CD4-positive, alpha-beta T cell treated with Interleukin-6 at 100 ng/mL for 8 hours (primary cell): ENCODE data around the gene ETNK2.

Source experiments
- DNase-seq: peaks from one replicate; pipeline ENCODE4 v3.0.0-alpha.2; 2020; ENCODE audit warnings: mixed read lengths, low spot score

ETNK2 gene

DNA sequence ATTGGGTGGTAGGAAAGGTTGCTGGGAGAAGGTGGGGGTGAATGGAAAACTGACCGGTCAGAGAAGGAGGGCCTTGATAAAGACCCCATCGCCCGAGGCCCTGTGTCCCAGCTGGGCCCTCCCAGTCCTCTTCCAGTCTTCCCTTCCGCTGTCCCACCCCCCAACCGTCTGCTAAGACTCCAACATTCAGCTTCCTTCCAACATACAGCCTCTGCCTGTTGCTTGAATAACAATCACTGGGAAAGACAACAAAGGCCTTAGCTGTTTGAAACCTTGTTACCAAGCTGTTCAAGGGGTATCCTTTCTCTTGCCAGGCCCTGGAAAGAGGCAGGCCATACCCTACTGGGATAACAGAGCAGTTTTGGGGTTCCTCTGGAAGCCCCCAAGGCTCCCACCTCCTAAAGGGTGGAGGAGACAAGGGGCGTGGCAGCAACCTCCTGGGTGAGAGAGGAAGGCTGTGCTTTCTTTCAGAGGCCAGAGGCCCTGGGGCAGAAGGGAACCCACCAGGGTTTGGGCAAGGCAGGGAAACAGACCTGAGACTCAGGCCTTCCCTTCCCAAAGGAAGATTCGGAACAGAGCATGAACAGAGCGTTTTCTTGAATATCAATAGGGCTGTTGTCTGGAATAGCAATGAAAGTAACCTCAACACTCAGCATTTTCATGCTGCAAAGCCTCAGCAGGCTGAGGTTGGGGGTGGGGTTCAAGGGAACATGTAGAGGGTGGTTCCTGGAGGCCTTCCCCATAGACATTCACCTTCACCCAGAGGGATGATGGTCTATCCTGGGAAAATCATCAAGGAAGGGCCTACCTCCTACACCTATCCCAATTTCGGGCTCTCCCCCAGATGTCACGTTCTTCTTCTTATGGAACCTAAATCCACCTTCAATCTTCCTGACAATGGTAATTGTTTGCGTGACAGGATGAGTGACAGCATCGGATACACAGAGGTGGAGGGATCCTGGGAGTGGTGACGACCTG is 4.1 kb downstream of the ETNK2 start:
- no peak for DNase-seq

DNA sequence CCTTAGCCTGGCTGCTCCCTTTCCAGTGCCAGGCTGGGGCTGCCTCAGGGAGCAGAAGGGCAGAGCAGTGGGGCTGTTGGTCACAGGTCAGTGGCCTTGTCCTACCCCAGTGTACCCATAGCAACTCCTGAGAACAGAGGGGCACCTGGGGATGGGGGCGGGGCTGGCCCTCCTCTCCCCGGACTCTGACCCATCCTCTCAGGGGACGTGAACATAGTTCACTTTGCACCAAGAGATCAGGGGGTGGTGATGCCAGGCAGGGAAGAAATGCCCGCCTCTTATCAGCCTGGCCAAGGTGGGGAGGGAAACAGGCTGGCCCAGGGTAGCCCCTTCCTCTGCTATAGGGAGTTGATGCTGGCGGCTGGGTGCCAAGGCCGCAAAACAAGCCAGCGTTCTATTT is 4.9 kb downstream of the ETNK2 start:
- DNase-seq, result no peak

DNA sequence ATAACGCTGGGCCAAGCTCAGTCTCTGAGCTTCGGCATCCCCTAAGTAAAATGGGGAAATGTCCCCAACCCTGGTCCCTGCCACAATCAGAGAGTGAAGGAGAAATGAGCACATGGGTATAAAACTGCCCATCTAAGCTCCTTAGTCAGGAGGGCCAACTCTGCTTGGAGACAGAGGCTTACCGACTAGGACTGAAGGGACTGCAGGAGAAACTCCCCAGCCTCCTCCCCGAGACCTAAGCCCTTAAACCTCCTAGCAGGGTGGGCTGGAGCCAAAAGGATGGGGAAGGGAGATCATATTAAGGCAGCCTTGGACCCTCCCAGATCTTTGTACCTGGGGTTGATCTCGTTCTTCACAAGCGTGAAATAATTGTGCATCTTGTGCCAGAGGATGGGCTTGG is 5.5 kb downstream of the ETNK2 start:
- DNase-seq, result no peak

DNA sequence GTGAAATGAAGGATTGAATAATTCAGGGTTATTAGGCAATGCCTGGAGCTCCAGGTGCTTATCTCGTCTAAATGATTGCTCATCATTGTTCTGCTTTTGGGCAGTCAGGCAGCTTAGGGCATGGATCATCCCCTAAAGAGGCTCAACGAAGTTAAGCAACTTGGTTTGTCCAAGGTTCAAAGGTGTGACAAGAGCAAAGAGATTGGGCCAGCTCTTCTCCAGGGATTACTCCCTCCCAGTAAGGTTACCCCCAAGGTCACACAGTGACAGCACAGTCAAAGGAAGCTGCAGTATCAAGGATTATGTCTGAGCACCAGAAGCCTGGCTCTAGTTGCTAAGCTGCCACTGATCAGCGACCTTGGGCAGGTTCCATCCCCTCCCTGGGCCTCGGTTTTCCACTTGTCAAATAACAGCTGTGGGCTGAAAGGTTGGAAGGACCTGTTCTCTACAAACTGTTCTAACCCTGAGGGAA is 6.8 kb downstream of the ETNK2 start:
- DNase-seq, result no peak

DNA sequence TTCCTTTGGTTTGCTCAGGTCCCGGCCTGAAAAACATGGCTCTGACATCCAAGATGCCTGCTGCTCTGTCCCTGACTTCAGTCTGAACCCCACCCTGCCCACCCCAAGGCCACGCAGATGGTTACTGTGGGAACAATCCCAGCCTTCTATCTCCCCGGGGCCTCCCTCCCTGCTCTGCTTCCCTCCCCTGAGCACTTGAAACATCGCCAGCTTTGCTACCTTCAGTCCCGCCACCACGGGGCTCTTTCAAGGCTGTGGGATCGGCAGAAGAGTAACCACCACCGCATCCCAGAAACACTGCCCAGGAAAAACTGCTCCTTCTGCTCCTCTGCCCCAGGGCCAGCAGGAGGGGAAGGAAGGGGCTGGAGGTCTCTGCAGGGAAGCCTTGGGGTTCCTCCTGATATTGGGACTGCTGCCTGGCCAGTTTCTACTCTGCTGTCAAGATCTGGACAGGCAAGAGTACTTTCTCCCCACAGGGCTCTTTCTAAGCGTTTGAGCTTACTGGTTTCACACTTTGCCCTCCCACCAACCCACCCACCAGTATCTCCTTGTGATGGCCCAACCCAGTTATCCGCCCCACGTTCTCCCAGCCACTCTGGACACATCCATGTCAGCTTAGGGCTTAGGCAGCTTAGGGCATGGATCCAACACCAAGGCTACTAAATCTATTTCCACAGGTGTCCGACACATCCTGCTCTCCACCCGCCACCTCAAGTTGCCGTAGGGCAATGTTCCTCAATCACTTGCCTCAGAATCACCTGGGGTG is 8.4 kb downstream of the ETNK2 start:
- DNase-seq, result no peak

DNA sequence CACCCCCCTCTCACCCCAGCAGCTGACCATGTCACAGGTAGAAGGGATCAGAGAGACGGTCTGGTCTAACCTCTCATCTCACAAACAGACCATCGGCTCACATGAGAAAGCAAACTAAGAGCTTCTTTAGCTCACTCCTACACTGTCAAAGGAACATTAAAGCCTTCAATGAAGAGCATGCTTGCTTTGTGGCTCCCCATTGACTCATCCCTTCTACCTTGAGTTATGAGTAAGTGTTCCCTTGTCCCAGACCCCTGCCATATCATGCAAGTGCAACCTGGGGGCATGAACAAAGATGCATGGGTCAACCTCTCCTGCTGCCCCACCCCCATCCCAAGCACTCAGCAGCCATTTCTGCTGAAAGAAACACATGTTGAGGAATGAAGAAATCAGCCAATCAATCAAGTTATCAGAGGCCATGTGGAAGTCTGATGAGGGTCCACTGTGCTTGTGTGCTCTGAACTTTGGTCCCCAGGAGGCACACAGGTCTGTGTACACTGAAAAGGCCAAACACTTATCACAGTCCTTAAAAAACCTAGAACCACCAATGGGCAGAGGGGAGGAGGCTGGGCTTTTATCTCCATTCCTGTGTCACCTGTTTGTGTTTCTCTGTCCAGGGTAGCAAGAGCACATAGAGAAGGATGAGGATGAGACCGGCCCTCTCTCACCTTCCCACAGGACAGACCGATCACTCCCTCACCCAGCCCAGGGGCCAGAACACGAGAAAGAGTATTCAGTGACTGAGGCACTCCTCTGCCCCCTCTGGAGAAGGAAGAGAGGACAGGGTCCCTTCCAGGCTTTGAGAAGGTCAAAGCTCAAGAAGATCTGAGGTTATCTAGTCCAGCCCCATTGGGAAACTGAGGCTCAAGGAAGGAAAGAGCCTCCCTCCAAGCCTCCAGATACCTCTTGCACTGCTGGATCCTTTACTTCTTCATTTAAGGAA is 9.5 kb downstream of the ETNK2 start:
- DNase-seq, result no peak

DNA sequence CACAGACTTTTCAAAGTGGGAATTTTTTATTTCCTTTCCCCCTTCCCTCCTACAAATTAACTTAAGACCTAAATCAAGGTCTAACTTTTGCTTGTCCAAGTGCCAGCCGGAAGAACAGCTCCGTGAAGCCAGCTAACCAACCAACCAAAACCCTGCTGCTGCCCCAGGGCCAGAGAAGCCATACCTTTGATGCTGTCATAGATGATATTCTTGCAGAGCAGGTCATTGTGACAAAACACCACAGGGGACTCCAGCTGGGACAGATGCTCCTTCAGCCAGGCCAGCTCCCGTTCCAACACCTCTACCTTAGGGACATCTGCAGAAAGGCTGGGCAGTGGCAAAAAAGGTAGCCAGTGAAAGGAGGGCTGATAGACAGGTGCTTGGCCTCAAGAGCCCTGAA is 10.7 kb downstream of the ETNK2 start:
- no peak for DNase-seq

DNA sequence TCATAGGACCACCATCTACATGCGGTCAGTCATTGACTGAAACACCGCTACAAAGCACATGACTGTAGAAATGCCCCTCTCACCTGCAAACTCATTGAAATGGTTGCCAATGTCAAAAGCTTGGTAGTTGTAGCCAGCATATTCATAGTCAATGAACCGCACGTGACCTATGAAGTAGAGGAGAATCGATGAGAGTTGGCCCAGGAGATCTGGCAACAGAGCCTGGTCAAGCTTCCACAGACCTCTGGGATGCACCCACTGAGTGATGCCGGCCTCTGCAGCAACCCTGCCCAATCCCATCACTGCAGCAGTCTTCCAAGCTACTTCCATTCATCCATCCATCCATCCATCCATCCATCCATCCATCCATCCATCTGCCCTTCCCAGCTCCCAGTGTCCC is 11.9 kb downstream of the ETNK2 start:
- DNase-seq, result no peak

DNA sequence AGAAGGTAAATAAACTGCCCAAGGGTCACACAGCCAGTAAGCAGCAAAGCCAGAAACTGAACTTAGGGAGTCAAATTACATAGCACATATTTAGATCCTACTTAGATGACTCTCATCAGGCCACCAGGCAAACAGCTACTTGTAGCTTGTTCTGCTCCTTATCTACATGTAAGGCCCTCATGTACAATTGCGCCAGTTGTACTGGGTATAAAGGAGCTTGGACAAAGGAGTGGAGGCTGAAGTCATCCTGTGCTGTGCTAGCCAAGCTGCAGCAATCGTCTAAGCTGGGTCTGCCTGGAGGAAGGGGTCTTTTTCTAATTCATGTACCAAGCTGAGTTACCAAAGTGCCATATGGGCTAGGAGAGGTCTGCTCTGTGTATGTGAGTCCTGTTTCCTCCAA is 12.8 kb downstream of the ETNK2 start:
- no peak for DNase-seq

DNA sequence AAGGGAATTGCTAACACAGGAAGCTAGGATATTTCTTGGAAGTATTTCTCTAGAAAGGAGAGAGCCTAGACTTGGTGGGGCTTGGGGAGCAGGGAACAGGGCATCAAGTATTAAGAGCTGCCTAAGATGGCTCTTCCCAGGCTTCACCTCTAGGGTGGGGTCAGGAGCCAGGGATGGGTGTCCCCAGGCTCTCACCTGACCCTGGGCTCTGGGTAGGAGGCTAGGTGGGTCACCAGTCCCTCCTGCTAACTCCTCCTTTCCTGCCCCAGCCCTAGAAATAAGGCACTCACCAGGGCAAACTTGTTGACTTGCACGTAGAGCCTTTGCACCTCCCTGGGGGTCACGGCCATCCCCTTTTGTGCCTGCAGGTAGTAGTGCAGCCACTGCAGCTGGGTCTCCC is 15.0 kb downstream of the ETNK2 start:
- no peak for DNase-seq

DNA sequence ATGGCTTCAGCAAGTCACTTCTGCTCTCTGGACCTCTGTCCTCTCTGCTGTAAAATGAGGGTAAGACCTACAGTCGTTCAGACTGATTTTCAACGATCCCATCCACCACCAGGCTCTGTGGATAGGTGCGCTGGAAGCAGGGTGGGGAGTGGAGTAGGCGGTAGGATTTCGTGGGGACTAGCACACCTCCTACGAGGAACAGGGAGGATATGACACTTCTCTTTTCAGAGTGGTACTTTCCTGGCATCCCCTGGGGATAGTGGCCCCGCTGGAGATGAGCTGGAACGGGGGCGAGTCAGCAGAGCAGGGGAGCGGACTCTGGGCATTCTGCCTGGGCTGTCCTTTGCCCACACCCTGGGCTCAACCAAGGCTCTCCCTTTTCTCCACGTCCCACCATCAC is 17.7 kb downstream of the ETNK2 start:
- no peak for DNase-seq

DNA sequence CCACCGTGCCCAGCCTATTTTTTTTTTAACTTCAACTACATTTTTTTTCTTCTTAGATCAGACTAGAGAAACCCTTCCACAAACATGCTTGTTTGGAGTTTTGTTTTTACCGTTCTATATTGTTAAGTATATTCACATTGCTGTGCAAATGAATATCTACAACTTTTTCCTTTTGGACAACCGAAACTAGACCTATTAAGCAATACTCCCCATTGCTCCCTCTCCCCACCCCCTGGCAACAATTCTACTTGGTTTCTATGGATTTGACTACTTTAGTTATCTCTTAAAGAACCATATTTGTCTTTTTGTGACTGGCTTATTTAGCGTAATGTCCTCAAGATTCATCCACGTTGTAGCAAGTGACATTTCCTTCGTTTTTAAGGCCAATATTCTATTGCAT is 19.1 kb downstream of the ETNK2 start:
- DNase-seq, result no peak

DNA sequence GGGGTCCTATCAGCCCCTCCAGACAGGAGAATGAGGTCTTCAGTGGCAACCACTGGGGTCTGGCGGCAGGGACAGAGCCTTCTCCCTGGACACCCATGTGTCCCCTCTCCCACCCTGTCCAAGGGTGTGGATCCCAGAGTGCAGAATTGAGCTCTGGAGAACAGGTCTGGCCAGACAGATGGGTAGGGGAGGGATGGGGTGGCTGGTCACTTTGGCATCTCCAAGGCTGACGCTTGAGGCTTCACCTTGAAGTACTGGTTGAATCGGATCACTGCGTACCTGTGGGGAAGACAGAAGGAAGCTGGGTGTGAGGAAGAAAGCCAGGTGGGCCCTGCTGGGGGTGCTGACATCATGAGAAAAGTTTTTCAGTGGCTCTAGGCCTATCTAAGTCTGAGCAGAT is 19.9 kb downstream of the ETNK2 start:
- no peak for DNase-seq

DNA sequence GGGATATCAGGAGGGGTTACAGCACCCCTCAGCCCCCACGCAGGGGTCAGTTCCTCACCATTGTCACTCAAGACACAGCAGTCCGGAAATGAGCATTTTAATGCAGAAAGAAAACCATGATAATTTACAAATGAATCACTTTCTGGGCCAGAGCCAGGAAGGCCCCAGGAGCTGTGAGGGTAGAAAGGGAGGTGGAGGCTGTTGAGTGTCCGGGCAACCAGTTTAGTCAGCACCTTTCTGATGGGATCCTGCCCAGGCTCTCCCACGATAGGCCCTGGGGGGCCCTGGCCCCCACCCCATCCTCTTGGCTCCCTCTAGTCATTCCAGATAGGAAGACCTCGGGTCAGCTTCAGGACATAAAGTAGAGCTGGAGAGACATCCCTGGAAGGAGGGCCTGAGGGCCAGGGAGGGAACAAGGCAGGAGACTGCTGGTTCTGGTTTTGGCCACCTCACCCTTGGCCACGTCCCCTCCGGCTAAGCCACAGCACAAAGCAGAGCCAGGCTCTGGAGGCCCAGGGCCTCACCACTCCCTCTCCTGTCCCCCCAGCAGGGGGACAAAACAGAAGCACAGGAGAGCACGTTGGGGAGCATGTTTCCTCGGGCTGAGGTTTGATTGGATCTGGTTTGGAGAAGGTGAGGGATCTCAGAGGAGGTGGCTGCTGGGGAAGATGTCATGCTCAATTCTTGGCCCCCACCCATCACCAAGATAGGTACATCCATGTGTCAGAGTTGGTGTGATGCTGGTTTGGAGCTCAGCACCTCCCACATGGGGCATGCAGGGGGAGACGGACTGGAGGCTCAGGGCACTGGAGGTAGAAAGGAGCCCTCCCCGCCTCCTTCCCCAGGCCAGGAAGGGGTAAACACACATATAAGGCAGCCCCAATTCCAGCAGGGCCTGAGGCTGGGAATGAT is 20.6 kb downstream of the ETNK2 start:
- DNase-seq, result no peak

DNA sequence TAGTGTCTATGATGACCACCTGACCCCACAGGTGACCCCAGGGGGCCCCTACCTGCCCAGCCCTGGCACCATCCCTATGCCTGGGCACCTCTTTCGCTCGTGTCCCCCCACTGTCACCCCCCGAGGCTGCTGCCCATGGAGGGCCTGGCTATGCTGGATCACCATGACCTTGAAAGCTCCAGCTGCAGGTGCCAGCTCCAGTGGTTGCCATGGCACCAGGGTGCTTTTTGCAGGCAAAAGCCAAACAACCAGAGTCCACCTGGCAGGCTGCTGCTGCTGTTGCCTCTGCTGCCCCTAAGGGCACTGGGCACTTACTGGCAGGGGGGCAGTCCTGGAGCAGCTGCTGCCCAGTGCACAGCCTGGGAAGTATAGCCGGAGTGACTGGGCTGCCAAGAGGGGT is 21.7 kb downstream of the ETNK2 start:
- no peak for DNase-seq

DNA sequence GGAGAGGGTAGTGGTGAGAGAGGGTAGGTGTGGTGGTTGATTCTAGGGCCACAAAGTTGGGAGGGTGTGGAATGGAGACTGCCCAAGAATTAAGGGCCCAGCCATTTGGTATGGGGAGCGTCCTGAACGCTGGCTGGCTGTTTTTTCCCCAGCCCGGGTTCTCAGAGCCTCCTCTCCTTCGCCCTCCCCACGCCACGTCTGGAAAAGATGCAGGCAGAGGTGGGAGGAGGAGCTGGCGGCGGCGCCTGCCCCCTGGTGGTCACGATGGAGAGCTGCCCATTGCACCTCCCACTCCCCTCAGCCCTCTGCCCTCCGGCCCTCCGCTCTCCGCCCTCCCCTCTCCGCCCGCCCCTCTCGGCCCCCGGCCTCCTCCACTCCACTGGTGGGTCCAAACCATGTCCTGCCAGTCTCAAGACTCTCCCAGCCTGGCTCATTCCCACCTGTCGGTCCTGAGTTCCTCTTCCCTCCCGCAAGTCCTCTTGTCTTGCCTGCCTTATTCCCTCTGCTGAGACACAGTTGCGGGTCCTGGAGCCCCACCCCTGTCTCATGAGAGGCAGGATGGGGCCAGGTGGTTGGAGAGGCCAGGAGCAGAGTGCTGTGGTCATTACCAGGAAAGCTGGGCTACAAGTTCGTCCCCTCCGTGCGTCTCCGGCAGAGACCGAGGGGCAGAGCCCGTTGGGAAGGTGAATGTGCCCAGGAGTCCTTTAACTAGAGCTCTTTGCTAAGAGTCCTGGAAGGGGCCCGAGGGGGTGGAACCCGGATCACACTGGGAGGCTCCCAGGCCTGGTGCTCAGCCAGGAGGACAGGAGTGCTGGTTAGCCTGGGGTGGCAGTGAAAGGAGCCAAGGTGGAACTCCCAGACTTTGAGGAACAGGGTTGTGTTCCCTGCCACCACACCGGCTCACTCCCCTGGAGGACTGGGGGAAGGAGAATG is 22.6 kb downstream of the ETNK2 start:
- DNase-seq, result peak; percentile 59

DNA sequence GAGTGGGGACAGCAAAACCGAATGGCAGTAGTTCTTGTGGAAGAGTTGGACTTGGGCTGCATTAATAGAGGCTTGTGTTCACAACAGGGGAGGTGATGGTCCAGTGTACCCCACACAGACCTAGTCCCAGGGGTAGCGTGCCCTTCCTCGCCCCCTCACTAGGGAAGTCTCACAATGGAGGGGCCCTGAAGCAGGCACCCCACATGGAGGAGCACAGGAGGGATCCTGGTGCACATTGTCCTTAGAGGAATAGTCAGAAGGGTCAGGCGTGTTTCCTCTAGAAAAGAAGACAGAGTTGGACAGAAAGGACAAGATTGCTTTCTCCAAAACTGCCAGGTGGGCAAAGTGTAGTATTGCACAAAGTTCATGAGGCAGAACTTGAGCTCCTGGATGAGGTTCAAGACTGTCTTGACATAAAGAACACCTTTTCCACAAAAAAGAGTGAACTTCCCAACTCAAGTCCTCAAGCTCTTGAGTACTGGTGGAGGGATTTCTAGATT is 23.3 kb downstream of the ETNK2 start:
- DNase-seq, result no peak

DNA sequence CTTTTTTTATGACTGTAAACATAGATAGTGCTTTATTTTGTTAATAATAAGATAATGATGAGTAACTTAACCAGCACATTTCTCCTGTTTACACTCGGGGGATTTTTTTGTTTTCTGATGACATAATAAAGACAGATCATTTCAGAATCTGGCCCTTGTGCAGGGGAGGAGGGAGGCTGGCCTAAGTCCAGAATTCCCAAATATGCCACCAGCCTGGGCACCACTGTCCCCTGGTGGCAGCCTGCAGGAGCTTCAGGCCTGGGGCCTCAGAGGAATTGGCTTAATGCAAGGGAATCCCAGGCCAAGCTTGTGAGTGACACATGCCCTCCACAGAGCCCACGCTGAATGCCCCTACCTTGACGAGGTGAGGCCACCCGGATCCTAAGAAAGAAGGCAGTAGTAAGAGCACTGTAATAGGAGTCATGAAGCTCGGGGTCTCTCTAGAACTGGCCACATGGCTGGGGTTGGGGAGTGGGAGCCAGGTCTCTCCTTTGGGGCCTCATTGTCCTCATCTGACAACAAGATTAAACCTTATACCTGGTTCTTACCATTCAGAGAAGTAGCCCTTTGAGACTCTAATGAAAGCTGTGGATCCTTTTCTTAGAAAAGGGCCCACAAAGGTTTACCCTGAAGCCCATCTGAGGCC is 24.1 kb downstream of the ETNK2 start:
- no peak for DNase-seq

DNA sequence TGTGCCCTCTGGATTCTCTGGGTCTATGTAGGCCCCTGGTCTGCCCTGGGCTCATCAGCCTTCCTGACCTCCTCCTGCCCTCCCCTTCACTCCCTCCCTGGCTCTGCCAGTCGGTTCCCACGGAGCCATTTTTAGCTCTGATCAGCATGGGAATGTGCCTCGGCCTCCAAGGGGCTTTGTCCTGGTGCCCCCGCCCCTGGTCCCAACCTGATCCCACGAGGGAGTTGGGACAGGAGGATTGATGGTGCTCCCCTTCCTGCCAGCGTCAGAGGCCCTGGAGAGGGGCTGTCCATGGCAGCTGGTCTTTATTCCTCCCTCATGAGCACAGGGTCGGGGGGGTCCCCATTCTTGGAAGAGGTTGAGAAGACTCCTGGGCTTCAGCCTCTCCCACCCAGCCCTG is 24.9 kb downstream of the ETNK2 start:
- DNase-seq, result no peak
